Caki2 (cell line): Measurements from ENCODE around the gene NTM. TPM values are rescaled to one million over a fixed set of nuclear protein-coding genes. Genes with fewer than 3 reads are reported as not detected.
A peak's percentile ranks its signal among the peaks of the same experiment; 100 is the strongest.

ENCODE experiments used
- DNase-seq: peaks from one replicate; pipeline ENCODE4 v3.0.0-alpha.2; 2015; ENCODE audit warnings: low read depth
- in situ Hi-C: cut with HindIII; loops from 2 replicates; pipeline ENCODE4 v1.10.0; 2016; ENCODE audit warnings: low sequenced_read_pairs, low pct_unique_long_range_greater_than_20kb, mixed read lengths
- total RNA-seq: library from RNA; depleted of rRNA; stranded (reverse); fragments of >200 nt; shearing (Covaris generic); gene quantifications from 2 replicates; pipeline ENCODE4 v1.2.3, GENCODE V29; 2014; ENCODE audit warnings: low replicate concordance

NTM gene
- total RNA-seq, 1 experiment from 2014 or later = not detected

DNA sequence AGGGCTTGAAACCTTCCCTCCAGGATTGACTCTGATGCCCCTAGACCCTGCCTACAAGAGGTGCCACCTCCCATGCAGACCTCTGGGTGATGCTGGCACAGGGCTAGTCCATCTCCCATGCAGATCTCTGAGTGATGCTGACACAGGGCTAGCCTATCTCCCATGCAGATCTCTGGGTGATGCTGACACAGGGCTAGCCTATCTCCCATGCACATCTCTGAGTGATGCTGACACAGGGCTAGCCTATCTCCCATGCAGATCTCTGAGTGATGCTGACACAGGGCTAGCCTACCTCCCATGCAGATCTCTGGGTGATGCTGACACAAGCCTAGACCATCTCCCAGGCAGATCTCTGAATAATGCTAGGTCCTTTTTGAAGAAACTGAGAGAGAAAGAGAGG, 321.7 kb downstream of the NTM start:
- in situ Hi-C loops = no loop called here
- no peak for DNase-seq

DNA sequence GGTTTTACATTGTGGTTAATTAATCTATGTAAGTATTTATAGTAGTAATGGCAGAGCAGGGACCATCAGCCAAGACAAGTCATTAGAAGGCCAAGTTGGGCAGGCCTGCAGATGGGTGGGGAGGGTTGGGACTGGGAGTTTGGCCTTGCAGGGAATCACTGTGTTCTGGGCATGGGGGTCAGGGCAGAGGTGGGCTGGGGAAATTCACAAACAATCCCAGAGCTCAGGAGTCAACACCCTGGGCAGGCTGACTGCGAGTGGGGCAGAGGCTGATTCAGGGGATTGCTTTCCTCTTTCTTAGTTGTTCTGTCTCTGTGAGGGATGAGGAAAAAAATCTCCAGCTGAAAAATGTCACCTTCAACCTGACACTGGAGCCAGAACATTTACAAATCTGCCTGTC, 322.5 kb downstream of the NTM start:
- in situ Hi-C loops = no loop called here
- DNase-seq = no peak

DNA sequence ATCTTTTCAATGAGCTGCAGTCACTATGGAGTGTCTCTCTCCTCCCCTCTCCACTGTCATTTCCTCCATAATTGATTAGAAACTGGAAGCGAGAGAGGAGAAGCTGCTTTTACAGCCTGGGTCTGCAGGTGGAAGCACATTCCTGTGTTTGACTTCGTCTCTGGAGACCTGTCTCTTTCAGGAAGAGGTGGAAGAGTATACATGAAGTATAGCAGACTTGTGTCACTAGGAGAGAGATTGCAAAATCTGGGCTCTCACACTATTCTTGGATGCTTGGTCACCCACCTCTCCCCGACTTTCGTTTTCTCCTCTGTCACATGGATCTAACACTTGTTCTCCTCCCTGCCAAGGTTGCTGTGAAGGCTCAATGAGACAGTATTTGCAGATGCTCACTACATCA, 323.3 kb downstream of the NTM start:
- no peak for DNase-seq
- in situ Hi-C loops = no loop called here

DNA sequence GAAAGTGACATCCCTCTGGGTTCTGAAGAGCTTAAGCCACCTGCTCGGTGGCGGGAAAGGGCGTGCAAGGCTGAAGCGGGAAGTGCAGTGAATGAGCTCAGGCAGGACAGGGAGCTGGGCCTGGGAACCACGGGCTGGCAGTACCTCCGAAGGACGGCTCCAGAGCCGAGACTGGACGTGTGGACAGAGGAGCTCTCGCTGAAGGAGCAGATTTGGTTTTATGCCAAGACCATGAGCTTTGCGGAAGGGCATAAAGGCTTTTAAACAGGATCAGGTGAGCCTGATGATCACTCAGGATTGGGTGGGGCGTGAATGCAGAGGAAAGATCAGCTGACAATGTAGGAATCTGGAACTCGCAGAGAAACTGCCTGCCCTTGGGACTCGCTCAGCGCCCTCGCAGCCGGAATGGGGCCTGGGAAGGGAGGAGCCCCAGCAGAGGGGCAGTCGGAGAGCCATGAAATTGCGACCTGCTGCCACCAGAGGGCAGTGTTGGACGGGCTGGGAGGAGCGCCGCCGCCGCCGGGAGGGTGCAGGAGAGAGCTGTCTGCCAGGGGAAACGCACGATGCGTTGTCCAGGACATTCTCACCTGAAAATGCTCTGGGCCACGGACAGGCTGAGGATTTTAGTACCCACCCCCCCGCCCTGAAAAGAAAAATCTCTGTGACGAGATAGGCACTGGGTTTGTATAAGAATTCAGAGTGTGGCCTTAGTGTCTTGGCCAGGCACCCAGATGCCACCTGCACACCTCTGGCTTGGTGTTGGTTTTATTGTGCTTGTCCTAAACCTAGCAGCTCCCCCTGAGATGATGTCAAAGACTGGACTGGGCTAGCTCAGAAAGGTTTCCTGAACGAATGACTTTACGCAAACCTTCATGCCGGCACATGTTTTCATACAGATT, 324.4 kb downstream of the NTM start:
- in situ Hi-C loops = no loop called here

DNA sequence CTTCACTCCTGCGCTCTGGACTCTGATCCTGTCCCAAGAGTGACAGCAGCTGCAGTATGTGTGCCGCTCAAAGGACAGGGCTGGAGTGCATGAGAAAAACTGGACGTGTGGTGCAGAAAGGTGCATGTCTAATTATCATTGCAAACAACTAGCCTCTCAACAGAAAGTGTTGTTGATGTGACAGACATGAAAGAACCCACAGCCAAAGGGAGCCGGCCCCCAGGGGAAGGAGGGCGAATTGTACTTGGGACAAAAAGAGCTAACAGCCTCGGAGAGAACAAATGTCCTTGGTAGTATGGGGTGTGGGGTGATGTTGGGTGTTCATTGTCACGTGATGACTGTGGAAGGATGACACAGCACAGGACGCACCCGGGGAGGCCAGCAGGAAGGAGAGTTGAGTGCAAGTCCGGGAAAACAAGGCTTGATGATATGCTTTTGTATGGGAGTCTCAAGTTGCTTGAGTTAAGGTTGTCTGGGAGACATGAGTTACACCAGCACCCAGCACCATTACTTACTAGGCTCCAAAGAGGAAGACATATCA, 325.5 kb downstream of the NTM start:
- DNase-seq = no peak
- in situ Hi-C loops = no loop called here

More for the DNA sequence above, 324.4 kb downstream of the NTM start:
- peak; percentile 52 for DNase-seq

DNA sequence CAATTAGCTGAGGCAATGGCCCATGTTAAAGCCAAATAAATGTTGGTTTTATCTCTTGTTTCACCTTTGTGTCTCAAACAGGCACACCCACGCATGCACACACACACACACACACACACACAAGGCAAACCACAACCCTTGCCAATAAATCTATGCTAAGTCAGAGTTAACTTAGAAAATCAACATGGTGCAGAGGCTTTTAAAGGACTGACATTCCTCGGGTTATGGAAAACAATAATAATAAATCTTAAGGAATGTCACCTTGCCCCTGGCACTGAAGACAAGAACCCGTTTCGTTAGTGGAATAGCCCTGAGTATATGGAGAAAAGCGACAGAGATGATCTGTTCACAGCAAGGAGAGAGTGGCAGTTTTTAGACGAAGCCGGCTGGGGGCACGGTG, 326.3 kb downstream of the NTM start:
- DNase-seq = peak; percentile 12
- in situ Hi-C loops = no loop called here

DNA sequence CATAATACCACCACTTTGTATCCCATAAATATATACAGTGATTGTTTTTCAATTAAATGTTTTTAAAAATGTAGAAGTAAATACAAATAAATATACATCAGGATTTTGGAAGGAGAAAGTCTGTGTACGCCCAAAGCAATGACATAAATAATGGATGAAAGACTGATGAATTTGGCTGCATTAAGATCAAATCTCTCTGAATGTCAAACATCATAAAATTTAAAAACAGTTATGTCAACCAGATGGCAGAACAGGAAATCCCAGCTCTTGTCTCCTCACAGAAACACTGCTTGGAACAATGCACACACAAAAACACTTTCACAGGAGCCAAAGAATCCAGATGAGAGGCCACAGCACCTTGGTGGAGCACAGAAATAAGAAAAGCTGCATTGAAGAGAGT, 332.9 kb downstream of the NTM start:
- no peak for DNase-seq
- in situ Hi-C loops = no loop called here

DNA sequence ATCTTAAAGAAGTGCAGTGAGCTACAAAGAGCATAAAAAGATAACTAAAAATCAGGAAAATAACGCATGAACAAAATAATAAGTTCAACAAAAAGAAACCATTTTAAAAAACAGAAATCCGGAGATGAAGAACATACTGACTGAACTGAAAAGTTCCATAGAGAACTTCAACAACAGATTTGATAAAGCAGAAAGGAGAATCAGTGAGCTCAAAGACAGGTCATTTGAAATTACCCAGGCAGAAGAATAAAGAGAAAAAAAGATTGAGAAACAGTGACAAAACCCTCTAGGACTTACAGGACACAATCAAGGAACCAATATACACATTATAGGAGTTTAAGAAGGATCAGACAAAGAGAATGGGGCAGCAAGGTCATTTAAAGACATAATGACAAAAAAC, 334.3 kb downstream of the NTM start:
- no peak for DNase-seq
- in situ Hi-C loops = no loop called here

DNA sequence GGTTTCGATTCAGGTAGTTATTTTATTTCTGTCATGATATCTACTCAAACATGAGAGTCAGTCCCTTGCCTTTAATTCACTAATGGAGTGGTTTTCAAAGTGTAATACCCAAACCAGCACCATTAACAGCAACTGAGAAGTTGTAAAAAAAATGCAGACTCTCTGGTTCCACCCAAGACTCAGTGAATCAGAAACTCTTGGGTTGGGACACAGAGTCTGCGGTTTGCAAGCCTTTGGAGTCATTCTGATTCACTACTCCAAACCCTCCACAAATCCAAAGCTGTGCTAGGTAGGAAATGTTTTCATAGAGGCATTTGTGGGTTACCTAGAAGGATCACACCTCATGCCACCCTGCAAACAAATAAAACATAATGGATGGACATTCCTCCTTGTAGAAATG, 340.1 kb downstream of the NTM start:
- in situ Hi-C loops = no loop called here
- DNase-seq = no peak

DNA sequence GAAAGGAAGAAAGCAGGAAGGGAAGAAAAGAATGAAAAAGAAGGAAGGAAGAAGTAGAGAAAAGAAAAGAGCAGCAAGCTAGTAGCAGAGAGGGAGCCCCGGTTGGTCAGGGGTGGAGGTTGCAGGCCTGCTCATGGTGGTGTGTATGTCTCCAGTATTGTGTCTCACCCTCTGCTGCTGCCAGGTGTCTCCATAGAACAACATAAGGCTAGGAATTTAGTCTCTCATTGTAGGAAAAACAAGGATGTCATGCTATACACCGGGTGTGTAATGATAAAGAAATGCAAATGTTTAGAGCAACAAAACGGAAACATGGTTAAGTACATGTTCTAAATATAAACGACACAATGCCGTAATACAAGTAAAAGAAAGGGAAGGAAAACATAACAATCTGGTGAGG, 342.5 kb downstream of the NTM start:
- no peak for DNase-seq
- in situ Hi-C loops = no loop called here

DNA sequence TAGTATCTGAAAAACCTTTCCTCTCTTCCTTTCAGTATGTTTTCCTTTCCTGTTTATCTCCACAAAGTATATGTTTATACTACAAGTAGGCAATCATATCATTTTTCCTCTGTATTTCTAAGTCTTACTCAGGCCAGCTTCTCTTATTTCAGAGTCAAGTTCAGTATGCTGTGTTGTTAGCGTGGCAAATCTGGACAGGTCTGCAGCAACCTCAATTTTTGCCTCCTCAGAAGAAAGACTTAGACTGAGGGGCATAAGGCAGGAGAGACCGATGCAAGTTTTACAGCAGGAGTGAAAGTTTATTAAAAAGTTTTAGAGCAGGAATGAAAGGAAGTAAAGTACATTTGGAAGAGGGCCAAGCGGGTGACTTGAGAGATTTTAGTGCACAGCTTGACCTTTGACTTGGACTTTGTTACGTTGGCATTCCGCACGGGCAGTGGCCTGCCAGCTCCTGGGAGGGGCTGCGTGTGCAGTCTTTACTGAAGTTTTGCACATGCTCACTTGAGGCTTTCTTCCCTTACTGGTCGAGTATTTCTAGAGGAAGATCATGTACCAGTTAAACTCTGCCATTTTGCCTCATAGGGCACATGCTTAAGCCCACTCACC, 343.2 kb downstream of the NTM start:
- DNase-seq = no peak
- in situ Hi-C loops = no loop called here

DNA sequence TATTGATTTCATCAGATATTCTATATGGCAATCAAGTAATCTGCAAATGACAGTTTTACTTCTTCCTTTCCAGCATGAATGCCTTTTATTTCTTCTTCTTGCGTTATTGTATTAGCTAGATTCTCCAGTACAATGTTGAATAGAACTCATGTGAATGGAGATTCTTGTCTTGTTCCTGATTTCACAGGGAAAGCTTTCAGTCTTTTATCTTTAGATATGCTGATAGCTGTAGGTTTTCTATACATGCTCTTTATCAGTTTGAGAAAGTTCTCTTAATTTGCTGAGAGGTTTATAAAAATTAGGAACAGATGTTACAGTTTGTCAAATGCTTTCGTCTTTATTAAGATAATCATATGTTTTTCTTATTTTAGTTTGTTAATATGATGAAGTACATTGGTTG, 347.2 kb downstream of the NTM start:
- DNase-seq = no peak
- in situ Hi-C loops = no loop called here

DNA sequence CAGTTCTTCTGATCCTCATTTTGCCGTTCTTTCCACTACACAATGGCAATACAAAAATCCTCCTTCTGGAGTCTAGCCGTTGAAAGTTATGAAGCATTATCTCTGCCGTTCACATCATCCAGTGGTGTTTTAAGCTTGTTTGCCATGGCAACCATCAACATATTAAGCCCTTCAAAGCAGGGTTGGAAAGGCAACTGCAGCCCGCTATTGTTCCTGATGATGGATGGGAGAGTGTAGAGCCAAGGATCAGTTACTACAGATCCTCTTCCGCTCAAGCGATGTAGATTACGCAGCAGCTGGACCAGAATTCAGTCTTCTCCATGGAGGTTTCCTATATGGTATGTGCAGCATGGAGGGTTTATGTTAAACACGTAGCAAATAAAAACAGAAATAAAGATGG, 352.7 kb downstream of the NTM start:
- in situ Hi-C loops = no loop called here
- DNase-seq = no peak

DNA sequence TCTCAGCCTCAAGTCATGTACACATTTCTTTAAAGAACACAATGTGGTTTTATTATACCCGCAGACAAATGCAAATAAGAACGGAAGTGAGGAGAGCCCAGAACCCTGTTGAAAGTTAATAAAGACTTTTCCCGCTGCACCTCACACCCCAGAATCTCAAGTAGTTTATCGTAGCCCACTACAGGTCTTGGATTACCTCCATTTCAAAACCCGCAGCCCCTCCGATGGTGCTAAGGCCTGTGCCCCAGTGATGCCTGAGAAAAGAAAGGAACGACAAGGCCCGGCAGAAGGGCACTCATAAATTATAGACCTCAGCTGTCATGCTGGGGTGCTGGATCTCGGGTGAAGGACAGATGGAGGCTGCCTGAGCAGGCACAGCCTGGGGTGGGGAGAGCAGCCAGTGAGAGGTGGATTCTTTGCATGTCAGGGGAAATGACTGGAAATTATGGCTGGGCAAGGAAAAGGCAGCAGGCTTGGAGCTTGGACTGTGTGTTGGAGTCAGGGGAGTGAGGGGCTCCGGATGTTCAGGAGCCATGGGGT, 354.1 kb downstream of the NTM start:
- in situ Hi-C loops = no loop called here
- DNase-seq = no peak

DNA sequence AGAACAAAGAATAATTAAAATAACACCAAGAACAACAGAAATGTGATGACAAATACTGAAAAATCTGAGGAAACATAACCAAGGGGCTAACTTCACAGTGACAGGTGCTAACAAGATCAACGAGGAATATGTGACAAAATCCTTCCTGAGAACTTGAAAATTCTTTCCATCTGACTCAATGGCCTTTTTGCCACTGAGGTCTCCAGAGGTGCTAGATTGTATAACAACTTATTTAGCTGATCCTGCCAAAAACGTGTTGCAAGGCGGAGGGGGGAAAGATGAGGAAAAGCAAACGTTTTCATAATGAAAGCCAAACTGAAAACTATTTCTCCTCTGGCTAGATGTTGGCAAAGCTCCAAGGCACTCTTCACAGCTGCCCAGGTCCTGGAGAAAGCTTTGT, 364.5 kb downstream of the NTM start:
- DNase-seq = no peak
- in situ Hi-C loops = no loop called here

DNA sequence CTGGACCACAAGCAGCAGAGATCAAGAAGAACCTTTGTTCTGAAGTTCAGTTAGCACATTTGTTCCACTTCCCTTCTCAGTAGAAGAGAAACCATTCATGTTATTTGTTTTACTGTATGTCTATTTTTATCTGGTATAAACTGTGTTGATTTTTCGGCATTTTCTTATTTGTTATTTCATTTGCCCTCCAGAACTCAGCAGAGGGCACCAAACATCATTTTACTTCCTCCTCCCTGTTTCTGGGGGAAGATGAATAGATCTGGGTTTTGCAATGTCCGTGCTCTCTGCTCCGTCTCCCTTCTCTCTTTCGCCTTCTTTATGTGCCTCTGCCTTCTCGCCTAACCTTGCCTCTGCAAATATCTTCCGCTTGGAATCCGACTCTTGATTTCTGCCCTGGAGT, 366.9 kb downstream of the NTM start:
- in situ Hi-C loops = no loop called here
- no peak for DNase-seq

DNA sequence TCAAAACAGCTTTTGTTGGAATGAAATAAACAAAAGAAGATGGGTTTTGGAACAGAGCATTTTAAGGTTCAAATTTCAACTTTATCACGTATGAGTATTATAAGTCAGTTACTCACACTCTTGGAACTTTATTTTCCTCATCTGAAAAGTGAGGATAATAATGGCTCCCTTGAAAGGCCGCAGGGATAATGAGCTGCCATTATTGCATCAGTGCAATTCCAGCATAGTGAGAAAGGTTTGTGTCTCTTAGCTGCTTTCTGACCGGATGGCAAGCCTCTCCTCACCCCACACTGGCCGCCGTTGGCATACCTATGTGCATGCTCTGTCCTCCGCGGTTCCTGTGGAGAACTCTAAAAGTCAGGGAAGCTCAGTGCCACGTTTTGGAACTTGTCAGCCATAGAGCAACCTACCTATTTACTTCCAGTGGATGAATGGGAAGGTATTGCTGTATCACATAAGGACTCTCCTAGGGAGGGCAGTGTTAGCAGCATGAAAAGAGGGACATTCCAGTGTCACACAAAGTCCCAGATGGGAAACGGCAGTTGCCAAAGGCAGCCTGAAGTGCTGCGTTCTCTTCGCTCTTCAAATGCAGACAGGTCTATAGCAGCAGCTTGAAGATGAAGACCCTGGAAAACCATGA, 368.9 kb downstream of the NTM start:
- DNase-seq = no peak
- in situ Hi-C loops = no loop called here

DNA sequence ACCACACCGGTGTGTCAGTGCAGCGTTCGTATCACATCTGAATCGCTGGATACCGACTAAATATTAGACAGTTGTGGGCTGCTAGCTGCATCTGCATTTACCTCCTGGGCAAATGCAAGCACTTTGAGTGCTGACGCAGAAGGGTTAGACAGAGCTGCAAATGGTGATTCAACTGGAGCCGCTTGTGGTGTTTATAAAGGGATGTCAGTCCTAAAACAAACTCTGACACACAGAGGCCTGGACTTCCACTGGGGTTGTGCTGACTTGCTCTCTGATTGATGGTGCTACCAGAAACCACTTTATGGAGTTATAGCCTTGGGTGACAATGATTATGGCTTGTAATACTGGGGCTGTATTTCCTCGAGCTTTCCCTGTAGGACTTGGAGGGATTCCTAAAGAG, 374.4 kb downstream of the NTM start:
- in situ Hi-C loops = no loop called here
- DNase-seq = no peak

DNA sequence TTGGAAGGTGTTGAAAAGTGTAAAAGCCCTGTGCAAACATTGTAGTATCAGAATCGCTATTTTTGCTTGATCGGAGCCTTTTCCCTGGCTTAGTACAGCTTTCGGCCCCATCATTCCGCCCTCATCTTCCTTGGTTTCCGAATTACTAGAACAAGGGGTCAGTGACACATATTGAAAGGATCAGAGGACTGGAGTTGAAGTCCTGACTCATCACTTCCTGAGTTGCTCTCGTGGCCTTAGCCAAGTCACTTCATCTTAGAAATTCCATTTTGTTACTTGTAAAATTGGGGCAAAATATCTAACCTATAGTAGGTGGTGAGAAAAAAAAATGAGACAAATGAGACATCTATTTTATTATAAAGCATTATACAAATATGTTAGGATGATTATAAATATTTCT, 375.0 kb downstream of the NTM start:
- in situ Hi-C loops = no loop called here
- DNase-seq = no peak
